HepG2 (cell line): ENCODE data around the gene MRPL2. TPM values are rescaled to one million over a fixed set of nuclear protein-coding genes. Genes with fewer than 3 reads are reported as not detected.

Source experiments
- AGO2 ChIP-seq: fragments of 200-400 bp; formaldehyde crosslinking; optimal IDR thresholded peaks from 2 replicates; pipeline ENCODE3; 2017; ENCODE audit warnings: mild to moderate bottlenecking, low read depth, low read length, moderate library complexity
- GZF1 ChIP-seq: sonication (generic); formaldehyde crosslinking; IDR thresholded peaks from 2 replicates; pipeline ENCODE4 v1.5.1; 2020; ENCODE audit warnings: mild to moderate bottlenecking, missing genetic modification reagents
- KDM5A ChIP-seq: fragments of 200-600 bp; sonication (generic); IDR thresholded peaks from 2 replicates; pipeline ENCODE4 v1.7.0; 2018; ENCODE audit warnings: antibody characterized with exemption, mild to moderate bottlenecking, low read length, borderline replicate concordance
- SMAD1 ChIP-seq: sonication (generic); formaldehyde crosslinking; IDR thresholded peaks from 2 replicates; pipeline ENCODE4 v1.4.0; 2020; ENCODE audit warnings: missing genetic modification reagents, low read depth, mild to moderate bottlenecking, borderline replicate concordance
- TMF1 ChIP-seq: sonication (generic); formaldehyde crosslinking; IDR thresholded peaks from 2 replicates; pipeline ENCODE4 v1.8.1; 2022; ENCODE audit warnings: low read depth, missing genetic modification reagents
- ZNF296 ChIP-seq: sonication (generic); formaldehyde crosslinking; conservative IDR thresholded peaks from 2 replicates; pipeline ENCODE4 v1.5.0; 2020; ENCODE audit warnings: mild to moderate bottlenecking, missing genetic modification reagents
- ZNF761 ChIP-seq: sonication (generic); formaldehyde crosslinking; conservative IDR thresholded peaks from 2 replicates; pipeline ENCODE4 v1.4.0; 2020; ENCODE audit warnings: mild to moderate bottlenecking, missing genetic modification reagents
- ZNF883 ChIP-seq: sonication (generic); formaldehyde crosslinking; IDR thresholded peaks from 2 replicates; pipeline ENCODE4 v1.5.1; 2020; ENCODE audit warnings: mild to moderate bottlenecking, missing genetic modification reagents; ENCODE audit errors: not compliant biosample characterization
- polyA plus RNA-seq, 8 experiments: library from polyadenylated mRNA; depleted of rRNA in 3 of 8; stranded (reverse) in 7 of 8; unstranded in 1 of 8; fragments of >200 nt; fragmentation: Illumina TruSeq in 4 of 8; extraction: Trizol in 4 of 8; gene quantifications; 2 replicates each; pipeline versions ENCODE4 v1.2.1 to v1.2.3, GENCODE V29; 2011 to 2016; ENCODE audit warnings: low read depth in 4 of 8, missing spikeins in 1 of 8, mixed read lengths in 1 of 8; ENCODE audit not compliant: insufficient read depth in 1 of 8
- total RNA-seq, 5 experiments: library from RNA; depleted of rRNA; stranded (reverse); fragments of >200 nt; fragmentation: Illumina TruSeq; extraction: Trizol; gene quantifications; 2 replicates each; pipeline ENCODE4 v1.2.3, GENCODE V29; 2016; ENCODE audit warnings: low read depth in 1 of 5
- TF ChIP-seq, protein P1 (sequence below): sonication (generic); formaldehyde crosslinking; IDR thresholded peaks from 2 replicates; pipeline ENCODE4; 2020; ENCODE audit warnings: missing genetic modification reagents, mild to moderate bottlenecking, borderline replicate concordance
- TF ChIP-seq, protein P2 (sequence below): sonication (generic); formaldehyde crosslinking; IDR thresholded peaks from 2 replicates; pipeline ENCODE4 v1.5.0; 2020; ENCODE audit warnings: mild to moderate bottlenecking, missing genetic modification reagents
- TF ChIP-seq, protein P3 (sequence below): sonication (generic); formaldehyde crosslinking; IDR thresholded peaks from 2 replicates; pipeline ENCODE4 v1.4.0; 2020; ENCODE audit warnings: missing genetic modification reagents, borderline replicate concordance
- TF ChIP-seq, protein P4 (sequence below): sonication (generic); formaldehyde crosslinking; IDR thresholded peaks from 2 replicates; pipeline ENCODE4 v1.4.0; 2020; ENCODE audit warnings: mild to moderate bottlenecking, low read depth, missing genetic modification reagents
- TF ChIP-seq, protein P5 (sequence below): IDR thresholded peaks from 2 replicates; pipeline ENCODE4 v1.6.1; 2016; ENCODE audit warnings: mild to moderate bottlenecking
- TF ChIP-seq, protein P6 (sequence below), 2 experiments: sonication (generic) in 1 of 2; formaldehyde crosslinking in 1 of 2; IDR thresholded peaks; 2 replicates each; pipeline versions ENCODE4 v1.4.0 to v1.6.1; 2018 to 2020; ENCODE audit warnings: missing genetic modification reagents in 2 of 2, borderline replicate concordance in 1 of 2, low read depth in 1 of 2, mild to moderate bottlenecking in 1 of 2, missing biosample characterization in 1 of 2

MRPL2 gene
- total and polyA plus RNA-seq, 2 of the 13 experiments (the other 11 are each of a cell fraction or from before 2014, with no cell fraction given), result 56.8 to 65.6 TPM

DNA sequence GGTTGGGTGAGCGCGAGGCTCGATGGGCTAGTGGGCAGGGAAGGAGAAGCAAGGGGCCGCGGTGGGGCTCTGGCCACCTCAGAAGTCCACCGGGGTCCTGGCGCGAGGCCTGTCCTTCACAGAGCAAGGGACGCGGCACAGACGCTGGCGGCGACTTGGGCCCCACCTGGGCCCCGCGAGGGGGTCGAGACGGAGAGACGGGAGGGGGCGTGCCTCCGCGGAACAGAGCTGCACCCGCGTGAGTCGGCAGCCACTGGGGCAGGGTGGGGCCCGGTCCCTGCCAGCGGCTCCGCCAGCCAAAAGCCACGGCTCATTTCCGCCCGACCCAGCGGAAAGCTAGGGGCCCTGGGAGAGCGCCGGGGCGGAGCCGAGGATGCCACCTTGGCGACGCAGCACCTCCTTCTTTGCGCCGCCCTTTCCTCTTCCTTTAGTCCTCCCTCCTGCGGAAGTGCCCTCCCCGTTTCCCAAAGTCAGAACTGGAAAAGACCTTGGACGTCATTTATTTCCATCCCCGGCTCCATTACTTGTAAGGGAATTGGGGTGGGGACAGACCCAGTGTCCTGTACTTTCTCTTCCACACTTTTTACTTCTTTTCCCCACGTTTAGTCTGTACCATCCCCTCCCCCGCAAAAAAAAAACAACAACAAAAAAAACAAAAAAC, 5.6 kb downstream of the MRPL2 start, which contains the start of gene CUL7 (continued):
- TF ChIP-seq, protein P1, sequence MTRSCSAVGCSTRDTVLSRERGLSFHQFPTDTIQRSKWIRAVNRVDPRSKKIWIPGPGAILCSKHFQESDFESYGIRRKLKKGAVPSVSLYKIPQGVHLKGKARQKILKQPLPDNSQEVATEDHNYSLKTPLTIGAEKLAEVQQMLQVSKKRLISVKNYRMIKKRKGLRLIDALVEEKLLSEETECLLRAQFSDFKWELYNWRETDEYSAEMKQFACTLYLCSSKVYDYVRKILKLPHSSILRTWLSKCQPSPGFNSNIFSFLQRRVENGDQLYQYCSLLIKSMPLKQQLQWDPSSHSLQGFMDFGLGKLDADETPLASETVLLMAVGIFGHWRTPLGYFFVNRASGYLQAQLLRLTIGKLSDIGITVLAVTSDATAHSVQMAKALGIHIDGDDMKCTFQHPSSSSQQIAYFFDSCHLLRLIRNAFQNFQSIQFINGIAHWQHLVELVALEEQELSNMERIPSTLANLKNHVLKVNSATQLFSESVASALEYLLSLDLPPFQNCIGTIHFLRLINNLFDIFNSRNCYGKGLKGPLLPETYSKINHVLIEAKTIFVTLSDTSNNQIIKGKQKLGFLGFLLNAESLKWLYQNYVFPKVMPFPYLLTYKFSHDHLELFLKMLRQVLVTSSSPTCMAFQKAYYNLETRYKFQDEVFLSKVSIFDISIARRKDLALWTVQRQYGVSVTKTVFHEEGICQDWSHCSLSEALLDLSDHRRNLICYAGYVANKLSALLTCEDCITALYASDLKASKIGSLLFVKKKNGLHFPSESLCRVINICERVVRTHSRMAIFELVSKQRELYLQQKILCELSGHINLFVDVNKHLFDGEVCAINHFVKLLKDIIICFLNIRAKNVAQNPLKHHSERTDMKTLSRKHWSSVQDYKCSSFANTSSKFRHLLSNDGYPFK (CRISPR knock-in tag), result peak; percentile 89; the same call in 1 of the 2 replicates
- TF ChIP-seq ZNF883 (CRISPR knock-in tag) (peak; percentile 76), ZNF761 (CRISPR knock-in tag) (peak; percentile 87), TMF1 (CRISPR knock-in tag) (no peak; the same call in 1 of the 2 replicates), AGO2 (peak; percentile 100), GZF1 (CRISPR knock-in tag) (no peak; the same call in 1 of the 2 replicates), SMAD1 (CRISPR knock-in tag) (peak; percentile 87; the same call in 1 of the 2 replicates), KDM5A (0 out of 2 replicates have a peak, but pooled peaks have one; percentile 65), ZNF296 (CRISPR knock-in tag) (no peak)
- TF ChIP-seq, protein P2, sequence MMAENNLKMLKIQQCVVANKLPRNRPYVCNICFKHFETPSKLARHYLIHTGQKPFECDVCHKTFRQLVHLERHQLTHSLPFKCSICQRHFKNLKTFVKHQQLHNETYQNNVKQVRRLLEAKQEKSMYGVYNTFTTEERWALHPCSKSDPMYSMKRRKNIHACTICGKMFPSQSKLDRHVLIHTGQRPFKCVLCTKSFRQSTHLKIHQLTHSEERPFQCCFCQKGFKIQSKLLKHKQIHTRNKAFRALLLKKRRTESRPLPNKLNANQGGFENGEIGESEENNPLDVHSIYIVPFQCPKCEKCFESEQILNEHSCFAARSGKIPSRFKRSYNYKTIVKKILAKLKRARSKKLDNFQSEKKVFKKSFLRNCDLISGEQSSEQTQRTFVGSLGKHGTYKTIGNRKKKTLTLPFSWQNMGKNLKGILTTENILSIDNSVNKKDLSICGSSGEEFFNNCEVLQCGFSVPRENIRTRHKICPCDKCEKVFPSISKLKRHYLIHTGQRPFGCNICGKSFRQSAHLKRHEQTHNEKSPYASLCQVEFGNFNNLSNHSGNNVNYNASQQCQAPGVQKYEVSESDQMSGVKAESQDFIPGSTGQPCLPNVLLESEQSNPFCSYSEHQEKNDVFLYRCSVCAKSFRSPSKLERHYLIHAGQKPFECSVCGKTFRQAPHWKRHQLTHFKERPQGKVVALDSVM (CRISPR knock-in tag), result peak; percentile 72
- TF ChIP-seq, protein P3, sequence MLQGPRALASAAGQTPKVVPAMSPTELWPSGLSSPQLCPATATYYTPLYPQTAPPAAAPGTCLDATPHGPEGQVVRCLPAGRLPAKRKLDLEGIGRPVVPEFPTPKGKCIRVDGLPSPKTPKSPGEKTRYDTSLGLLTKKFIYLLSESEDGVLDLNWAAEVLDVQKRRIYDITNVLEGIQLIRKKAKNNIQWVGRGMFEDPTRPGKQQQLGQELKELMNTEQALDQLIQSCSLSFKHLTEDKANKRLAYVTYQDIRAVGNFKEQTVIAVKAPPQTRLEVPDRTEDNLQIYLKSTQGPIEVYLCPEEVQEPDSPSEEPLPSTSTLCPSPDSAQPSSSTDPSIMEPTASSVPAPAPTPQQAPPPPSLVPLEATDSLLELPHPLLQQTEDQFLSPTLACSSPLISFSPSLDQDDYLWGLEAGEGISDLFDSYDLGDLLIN (CRISPR knock-in tag), result no peak
- TF ChIP-seq, protein P4, sequence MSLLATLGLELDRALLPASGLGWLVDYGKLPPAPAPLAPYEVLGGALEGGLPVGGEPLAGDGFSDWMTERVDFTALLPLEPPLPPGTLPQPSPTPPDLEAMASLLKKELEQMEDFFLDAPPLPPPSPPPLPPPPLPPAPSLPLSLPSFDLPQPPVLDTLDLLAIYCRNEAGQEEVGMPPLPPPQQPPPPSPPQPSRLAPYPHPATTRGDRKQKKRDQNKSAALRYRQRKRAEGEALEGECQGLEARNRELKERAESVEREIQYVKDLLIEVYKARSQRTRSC, result 0 out of 2 replicates have a peak, but pooled peaks have one; percentile 85
- TF ChIP-seq, protein P5, sequence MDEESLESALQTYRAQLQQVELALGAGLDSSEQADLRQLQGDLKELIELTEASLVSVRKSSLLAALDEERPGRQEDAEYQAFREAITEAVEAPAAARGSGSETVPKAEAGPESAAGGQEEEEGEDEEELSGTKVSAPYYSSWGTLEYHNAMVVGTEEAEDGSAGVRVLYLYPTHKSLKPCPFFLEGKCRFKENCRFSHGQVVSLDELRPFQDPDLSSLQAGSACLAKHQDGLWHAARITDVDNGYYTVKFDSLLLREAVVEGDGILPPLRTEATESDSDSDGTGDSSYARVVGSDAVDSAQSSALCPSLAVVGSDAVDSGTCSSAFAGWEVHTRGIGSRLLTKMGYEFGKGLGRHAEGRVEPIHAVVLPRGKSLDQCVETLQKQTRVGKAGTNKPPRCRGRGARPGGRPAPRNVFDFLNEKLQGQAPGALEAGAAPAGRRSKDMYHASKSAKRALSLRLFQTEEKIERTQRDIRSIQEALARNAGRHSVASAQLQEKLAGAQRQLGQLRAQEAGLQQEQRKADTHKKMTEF, result peak; percentile 99
- TF ChIP-seq, protein P6, sequence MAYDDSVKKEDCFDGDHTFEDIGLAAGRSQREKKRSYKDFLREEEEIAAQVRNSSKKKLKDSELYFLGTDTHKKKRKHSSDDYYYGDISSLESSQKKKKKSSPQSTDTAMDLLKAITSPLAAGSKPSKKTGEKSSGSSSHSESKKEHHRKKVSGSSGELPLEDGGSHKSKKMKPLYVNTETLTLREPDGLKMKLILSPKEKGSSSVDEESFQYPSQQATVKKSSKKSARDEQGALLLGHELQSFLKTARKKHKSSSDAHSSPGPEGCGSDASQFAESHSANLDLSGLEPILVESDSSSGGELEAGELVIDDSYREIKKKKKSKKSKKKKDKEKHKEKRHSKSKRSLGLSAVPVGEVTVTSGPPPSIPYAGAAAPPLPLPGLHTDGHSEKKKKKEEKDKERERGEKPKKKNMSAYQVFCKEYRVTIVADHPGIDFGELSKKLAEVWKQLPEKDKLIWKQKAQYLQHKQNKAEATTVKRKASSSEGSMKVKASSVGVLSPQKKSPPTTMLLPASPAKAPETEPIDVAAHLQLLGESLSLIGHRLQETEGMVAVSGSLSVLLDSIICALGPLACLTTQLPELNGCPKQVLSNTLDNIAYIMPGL (CRISPR knock-in tag; IDR thresholded peaks at IDR 0.05; ENCODE audit: borderline replicate concordance in 1 of 2, low read depth in 1 of 2), result peak; percentile 92 to 96
